AML-193 (cell line): ENCODE results near the gene SHISA6.
"Not testable (repeated sequence)": the region's sequence is repeated elsewhere in the genome, so short reads cannot be mapped to it uniquely, and the experiment has no call there.

Experiments
- DNase-seq, 2 experiments: peaks; one replicate each; lab custom pipeline; 2025; lab: John Stamatoyannopoulos, UW

Gene SHISA6

GRCh38 chr17:11303773-11304394 lies 62.9 kb downstream of the SHISA6 start:
- DNase-seq, result no peak

GRCh38 chr17:11304568-11304967 lies 63.6 kb downstream of the SHISA6 start:
- no peak for DNase-seq

GRCh38 chr17:11305524-11305923 lies 64.5 kb downstream of the SHISA6 start:
- DNase-seq, result no peak

DNA sequence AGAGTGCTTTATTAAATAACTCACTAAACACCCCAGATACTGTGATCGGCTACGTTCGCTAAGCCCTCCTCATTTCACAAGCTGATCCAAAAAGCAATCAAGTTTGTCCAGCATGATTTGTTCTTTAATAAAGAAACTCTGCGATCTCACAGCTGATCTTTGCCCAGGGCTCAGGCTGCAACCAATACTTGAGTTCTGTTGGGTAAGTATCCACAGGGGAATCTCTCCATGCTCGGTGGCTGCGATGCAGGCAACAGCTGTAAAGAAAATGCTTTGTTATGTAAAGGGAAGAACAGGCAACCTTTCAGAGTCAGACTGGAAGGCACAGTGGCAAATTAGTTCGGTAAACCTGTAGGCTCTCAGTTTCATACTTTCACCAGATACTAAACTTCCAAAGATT lies 67.5 kb downstream of the SHISA6 start:
- no peak for DNase-seq

GRCh38 chr17:11309033-11309432 lies 68.0 kb downstream of the SHISA6 start:
- no peak for DNase-seq

DNA sequence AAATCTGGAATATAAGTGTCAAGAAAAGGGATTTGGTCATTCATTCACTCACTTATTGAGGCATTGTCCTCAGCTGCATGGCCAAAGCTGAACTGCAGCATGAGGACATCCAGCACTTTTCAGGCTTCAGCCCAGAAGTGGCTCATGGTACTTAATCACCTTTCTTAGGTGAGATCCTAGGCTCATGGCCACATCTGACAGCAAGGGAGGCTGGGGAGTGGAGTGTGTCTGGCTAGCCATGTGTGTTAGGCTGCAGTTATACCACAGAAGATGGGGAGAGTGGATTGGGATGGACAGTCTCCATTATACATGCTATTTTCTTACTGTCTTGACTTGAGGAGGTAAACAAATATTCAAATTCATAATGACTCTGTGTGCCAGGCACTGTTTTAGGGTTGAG lies 68.8 kb downstream of the SHISA6 start:
- no peak for DNase-seq

DNA sequence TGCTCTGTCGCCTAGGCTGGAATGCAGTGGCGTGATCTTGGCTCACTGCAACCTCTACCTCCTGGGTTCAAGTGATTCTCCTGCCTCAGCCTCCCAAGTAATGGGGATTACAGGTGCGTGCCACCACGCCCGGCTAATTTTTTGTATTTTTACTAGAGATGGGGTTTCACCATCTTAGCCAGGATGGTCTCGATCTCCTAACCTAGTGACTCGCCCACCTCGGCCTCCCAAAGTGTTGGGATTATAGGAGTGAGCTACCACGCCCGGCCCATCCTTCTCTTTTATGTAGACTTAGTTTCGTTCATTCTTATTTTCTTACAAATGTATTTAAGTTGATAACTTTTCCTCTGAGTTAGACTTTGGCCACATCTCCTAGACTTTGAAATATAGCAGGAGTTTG lies 75.4 kb downstream of the SHISA6 start:
- DNase-seq, result not testable (repeated sequence)

DNA sequence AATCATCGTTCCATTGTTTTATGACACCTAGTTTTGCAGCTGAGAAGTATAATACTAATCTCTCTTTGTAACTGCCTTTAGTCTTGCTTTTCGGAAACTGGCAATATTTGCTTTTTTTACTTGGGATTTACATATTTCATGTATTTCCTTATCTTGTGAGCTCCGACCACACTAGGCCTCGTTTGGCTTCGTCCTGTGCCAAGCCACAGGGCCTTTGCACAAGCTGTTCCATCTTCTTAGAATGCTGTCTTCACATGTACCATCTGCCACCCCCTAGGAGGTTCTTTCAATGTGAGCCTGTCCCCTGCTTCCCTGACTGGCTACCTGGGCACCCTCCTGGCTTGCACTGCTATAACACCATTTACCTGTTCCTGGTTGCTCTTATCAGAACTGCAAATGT lies 77.2 kb downstream of the SHISA6 start:
- DNase-seq, result no peak

GRCh38 chr17:11319894-11320293 lies 78.9 kb downstream of the SHISA6 start:
- no peak for DNase-seq

DNA sequence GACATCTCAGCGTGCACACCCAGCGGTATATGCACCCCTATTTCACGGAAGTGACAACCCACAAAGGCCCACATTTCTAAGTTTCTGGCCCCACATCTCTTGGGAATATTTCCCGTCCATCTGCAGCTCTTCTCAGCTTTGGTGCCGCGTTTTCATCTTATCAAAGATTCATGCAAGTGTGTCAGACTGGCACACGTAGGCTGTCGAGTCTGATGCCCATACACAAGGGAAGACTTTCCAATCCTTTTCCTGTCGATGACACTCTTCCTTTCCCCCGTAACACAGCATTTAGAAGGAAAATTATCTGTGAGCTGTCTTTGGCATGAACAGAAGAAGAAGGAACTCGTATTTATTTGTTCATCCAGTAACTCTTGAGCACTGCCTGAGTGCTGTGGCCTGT lies 83.0 kb downstream of the SHISA6 start:
- no peak for DNase-seq

- no peak for DNase-seq
Observed at GRCh38 chr17:11324846-11325420, 83.9 kb downstream of the SHISA6 start.

DNA sequence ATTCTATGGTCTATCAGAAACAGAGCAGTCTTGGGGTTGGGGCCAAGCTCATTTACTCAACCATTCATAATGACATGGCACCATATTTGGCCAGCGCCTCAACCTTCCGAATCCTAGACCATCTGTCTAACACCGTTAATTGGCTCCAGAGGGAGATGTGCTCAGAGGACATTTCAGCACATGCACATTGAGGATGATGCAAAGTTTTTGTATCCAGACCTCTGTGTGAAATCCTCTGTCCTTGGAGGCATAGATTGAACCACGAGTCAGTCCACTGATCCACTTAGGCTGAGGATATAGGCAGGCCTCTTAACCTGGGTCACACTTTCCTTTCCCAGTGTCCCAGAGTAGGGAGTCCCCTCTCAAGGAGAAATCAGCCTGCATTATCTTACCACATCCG lies 85.5 kb downstream of the SHISA6 start:
- DNase-seq, result no peak

DNA sequence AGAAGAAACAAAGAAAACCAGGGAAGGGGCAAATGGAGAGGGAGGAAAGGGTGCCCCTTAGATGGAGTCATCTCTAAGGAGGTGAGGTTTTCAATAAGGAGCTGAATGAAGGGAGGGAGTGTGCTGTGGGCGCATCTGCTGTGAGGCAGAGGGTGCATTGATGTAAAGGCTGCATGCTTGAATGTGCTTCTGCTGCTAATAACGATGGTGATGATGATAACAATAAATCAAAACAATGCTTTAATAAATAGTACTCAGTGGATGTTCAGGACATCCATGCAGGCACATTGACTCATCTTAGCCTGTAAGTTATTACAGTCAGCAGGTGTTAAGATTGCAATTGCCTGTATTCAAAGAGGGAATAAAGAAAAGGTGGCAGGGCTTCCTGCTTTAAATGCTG lies 87.8 kb downstream of the SHISA6 start:
- no peak for DNase-seq

- no peak for DNase-seq
Observed at GRCh38 chr17:11330006-11330405, 89.0 kb downstream of the SHISA6 start.

GRCh38 chr17:11330826-11331225 lies 89.8 kb downstream of the SHISA6 start:
- no peak for DNase-seq

- DNase-seq, result no peak
Observed at GRCh38 chr17:11331547-11332513, 90.8 kb downstream of the SHISA6 start.

GRCh38 chr17:11332706-11333105 lies 91.7 kb downstream of the SHISA6 start:
- DNase-seq, result no peak

DNA sequence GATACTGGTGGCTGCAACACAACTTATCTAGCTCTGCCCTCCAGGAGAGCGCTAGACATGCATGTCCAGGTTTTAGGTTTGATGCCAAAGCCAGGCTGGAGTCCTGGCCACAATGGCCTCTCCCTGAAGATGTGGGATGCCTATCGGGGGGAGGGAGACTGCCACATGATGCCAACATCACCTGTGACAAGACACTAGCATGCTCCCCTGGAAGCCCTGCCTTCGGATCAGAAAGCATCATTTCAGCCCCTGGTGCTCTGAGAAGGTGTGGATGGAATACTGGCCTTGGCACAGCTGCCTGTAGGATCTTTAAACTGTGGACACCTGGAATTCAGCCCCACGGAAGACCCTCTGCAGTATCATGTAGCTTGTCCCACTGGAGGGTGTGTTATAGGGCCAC lies 93.5 kb downstream of the SHISA6 start:
- DNase-seq, result no peak

- DNase-seq, result no peak
Observed at GRCh38 chr17:11336290-11336689, 95.3 kb downstream of the SHISA6 start.

DNA sequence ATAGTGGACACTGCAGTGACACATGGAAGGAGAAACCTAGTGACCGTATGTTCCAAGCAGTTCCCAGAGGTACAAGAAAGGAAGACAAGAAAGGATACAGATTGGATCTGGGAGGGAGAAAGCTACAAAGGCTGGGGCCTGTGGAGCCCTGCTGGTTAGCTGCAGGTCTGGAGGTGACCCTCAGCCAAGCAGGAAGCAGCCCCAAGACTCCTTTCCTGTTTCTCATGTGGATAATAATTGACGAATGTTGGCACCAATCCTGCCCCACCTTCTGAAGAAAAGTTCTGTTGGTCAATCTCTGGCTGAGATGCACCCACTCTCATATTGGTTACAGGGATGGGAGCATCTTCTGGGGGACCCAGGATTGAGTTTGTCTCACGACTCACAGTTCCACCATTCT lies 99.8 kb downstream of the SHISA6 start:
- no peak for DNase-seq

GRCh38 chr17:11342138-11342537 lies 101.1 kb downstream of the SHISA6 start:
- no peak for DNase-seq

GRCh38 chr17:11349106-11349505 lies 108.1 kb downstream of the SHISA6 start:
- DNase-seq, result no peak

DNA sequence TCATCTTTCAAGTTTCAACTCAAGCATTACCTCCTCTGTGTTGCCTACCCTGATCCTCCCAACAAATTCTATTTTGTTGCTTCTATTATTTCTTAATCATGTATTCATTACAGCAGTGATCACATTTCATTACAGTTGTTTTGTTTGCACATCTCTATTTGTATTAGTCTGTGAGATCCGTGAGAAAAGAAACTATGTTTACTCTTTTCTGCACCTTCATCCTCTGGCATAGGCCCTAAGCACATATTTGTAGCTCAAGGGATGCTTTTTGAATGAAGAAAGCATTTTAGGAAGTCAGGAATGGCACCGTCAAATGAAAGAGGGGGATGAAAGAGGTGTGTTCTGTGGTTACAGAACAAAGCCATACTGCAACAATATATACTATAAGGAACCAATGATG lies 110.5 kb downstream of the SHISA6 start:
- no peak for DNase-seq
